HG02943 (cell line): Measurements from ENCODE around the gene CDC42SE2.
"Not testable (repeated sequence)": the region's sequence is repeated elsewhere in the genome, so short reads cannot be mapped to it uniquely, and the experiment has no call there.

Experiments used
- ATAC-seq: cut with Tn5 transposase; IDR thresholded peaks from one replicate; pipeline ENCODE4 v1.9.1; 2021; ENCODE audit warnings: mild to moderate bottlenecking, low read depth, moderate library complexity; ENCODE audit not compliant: unreplicated experiment

Gene CDC42SE2

DNA sequence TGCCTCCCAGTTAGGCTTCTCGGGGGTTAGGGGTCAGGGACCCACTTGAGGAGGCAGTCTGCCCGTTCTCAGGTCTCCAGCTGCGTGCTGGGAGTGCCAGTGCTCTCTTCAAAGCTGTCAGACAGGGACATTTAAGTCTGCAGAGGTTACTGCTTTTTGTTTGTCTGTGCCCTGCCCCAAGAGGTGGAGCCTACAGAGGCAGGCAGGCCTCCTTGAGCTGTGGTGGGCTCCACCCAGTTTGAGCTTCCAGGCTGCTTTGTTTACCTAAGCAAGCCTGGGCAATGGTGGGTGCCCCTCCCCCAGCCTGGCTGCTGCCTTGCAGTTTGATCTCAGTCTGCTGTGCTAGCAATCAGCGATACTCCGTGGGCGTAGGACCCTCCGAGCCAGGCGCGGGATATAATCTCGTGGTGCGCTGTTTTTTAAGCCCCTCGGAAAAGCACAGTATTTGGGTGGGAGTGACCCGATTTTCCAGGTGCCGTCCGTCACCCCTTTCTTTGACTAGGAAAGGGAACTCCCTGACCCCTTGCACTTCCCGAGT, 48.5 kb downstream of the CDC42SE2 start:
- ATAC-seq = not testable (repeated sequence)

DNA sequence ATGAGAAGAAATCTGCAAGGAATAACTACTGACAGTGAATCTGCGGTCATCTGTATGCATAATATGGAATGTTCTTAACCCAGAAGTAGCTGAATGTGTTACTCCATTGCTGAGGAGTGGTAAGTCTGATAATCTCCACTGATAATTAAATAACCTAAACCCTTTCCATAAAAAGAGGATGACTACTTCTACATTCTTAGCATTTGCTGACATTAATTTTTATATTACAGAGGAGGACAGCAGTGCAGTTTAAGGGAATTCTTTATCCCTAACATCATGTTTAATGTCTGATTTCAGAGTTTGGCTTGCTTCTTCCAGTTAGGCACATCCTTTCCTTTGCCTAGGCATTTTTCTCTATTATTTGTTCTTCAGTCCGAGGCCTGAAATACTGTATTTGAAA, 52.2 kb downstream of the CDC42SE2 start:
- ATAC-seq = no peak

DNA sequence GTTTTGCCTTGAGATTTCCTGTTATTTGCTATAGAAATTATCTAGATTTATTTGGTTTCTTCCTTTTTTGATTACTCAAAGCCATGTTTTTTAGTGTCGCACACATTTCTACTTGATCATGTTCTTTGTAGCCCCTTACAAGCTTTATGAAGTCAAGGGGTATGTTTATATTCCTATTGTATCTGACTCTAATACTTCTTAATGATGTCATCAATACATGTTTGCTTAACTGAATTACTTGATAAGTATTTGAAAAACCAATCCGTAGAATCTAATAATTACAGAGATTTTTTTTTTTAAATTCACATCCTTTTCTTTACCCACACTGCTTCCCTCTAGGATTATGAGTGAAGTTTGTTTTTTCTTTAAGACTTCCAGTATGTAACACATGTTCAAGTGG, 53.0 kb downstream of the CDC42SE2 start:
- no peak for ATAC-seq

DNA sequence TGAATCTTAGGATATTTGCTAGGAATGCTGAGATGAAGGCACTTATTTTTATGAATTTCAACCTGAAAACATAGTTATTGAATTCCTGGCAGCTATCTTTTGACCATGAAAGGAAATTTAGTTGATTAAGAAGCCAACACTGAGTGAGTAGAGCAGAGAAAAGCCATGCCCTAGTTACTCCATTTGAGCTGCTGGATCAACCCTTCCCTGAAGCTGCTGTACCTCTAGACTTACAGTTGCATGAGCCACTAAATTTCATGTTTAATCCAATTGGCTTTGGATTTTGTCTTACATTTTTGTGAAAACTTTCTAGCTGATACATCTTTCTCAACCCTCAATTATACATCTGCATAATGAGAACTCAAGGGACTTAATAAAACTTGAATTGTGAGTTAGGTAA, 54.6 kb downstream of the CDC42SE2 start:
- no peak for ATAC-seq

DNA sequence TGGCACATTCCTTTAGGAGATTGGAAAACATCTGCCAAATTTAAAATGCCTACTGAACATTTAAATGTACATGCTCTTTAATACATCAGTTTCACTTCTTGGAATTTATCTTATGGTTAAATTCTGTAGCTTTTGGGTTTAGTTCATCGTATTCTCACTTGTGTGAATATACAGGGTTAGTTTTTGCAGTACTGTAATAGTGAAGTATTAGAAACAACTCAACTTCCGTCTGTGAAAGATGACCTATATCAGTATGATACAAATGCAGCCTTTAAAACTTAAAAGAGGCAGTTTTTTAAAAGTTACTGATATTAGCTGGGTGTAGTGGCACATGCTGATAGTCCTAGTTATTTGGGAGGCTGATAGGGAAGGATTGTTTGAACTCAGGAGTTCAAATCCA, 57.2 kb downstream of the CDC42SE2 start:
- ATAC-seq = no peak

DNA sequence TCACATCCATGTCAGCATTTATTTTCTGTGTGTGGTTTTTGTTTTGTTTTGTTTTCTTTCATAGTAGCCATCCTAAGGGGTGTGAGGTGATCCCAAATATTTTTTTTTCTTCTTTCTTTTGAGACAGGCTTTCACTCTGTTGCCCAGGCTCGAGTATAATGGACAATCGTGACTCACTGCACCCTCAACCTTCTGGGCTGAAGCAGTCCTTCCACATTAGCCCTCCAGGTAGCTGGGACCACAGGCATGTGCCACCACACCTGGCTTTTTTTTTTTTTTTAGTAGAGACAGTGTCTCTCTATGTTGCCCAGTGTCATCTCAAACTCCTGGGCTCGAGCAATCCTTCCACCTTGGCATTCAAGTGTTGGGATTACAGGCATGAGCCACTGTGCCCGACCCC, 59.1 kb downstream of the CDC42SE2 start:
- no peak for ATAC-seq

DNA sequence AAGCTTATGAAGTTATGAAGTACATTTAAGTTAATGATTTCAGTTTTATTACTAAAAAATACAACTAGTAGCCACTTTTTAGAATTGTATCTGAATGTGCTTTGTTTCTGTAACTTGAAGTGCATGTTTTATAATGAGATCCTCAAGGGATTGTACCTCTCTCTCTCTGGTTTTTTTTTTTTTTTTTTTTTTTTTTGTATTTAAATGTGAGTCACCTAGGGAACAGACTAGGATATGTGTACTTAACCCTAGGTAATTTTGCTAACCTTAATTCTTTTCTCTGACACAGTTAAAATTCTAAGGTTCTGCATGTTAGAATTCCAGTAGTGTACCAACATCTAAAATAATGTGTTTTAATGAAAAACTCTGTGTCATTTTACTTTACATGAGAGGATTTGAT, 59.5 kb downstream of the CDC42SE2 start:
- no peak for ATAC-seq

DNA sequence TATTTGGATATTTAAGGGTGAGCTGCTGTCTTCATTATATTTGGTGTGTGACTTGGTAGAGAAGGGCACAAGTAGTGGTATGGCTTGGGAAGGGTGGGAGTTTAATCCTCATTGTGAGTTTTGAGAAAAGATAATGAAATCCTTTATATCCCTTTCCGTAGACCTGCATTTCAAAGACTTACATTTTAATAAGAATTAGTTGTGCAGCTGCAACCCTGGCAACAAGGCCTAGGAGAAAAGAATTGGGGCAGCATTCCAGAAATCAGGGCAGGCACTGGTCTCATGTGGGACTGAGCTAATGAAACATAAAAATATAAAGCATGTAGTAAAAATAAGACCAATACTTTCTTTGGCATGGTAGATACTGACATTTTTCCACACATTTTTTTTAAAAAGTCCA, 60.5 kb downstream of the CDC42SE2 start:
- ATAC-seq = no peak

DNA sequence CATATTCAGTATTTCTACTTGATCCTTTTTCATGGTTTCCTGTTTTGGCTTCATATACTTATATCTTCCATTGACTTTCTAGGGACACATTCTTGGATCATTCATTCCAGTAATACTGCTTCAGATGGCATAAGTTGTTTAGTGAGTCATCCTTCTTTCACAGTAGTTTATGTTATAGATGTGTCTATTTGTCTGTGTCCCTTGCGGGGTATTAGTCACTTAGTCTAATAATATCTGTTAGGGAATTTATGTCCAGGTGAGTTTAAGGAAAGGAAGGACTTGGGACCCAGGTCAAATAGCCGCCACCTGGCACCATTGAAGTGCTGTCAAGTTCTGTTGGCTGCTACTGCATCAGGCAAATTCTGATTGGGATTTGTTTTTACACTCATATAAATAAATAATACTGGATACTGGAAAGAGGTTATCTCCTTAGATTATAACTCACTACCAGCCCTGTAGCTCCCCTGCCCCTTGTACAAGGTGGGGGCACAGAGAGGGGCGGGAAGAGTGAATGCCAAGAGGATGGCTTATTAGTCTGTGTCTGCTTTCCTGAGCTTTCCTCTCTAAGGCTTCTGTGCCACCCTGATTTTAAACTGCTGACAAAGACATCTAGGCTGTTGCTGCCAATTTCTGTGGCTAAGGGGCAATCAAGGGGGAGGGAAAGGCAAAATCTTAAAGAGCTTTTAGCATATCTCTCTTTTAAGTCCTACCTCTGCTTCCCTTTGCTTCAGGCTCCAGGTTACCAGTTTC, 64.9 kb downstream of the CDC42SE2 start:
- no peak for ATAC-seq

DNA sequence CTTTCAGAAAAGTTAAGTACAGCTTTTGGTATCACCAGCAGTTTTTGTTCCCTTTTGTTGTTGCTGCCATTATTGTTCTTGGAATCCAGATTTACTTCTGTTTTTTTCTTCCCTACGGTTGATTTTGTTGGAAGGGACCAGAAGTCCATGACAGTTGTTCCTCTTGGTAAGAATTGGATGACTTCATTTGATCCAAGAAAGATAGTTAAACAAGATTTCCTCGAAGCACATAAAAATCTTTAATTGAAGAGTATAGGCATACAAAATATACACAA, 65.4 kb downstream of the CDC42SE2 start:
- no peak for ATAC-seq

DNA sequence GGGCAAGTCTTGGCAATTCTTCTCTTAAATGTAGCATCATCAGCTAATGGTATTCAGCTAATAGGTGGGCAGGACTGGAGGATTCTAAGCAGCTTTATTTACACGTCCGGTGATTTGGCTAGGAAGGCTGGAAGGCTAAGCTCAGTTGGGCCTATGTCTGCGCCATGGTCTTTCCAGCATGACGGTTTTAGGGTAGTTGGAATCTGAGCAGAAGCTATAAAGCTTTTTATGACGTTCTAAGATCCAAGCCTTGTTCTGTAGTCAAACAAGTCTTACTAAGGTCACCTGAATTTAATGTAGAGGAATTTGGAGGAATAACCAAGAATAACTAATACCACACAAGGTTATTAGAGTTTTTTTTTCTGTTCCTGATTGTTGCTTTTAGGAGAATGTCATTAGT, 66.2 kb downstream of the CDC42SE2 start:
- no peak for ATAC-seq

DNA sequence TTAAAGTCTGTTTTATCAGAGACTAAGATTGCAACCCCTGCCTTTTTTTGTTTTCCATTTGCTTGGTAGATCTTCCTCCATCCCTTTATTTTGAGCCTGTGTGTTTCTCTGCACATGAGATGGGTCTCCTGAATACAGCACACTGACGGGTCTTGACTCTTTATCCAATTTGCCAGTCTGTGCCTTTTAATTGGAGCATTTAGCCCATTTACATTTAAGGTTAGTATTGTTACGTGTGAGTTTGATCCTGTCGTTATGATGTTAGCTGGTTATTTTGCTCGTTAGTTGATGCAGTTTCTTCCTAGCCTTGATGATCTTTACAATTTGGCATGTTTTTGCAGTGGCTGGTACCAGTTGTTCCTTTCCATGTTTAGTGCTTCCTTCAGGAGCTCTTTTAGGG, 71.9 kb downstream of the CDC42SE2 start:
- not testable (repeated sequence) for ATAC-seq

DNA sequence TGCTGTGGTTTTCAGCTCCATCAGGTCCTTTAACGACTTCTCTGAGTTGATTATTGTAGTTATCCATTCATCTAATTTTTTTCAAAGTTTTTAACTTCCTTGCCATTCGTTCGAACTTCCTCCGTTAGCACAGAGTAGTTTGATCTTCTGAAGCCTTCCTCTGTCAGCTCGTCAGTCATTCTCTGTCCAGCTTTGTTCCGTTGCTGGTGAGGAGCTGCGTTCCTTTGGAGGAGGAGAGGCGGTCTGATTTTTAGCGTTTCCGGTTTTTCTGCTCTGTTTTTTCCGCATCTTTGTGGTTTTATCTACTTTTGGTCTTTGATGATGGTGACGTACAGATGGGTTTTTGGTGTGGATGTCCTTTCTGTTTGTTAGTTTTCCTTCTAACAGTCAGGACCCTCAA, 72.9 kb downstream of the CDC42SE2 start:
- not testable (repeated sequence) for ATAC-seq

DNA sequence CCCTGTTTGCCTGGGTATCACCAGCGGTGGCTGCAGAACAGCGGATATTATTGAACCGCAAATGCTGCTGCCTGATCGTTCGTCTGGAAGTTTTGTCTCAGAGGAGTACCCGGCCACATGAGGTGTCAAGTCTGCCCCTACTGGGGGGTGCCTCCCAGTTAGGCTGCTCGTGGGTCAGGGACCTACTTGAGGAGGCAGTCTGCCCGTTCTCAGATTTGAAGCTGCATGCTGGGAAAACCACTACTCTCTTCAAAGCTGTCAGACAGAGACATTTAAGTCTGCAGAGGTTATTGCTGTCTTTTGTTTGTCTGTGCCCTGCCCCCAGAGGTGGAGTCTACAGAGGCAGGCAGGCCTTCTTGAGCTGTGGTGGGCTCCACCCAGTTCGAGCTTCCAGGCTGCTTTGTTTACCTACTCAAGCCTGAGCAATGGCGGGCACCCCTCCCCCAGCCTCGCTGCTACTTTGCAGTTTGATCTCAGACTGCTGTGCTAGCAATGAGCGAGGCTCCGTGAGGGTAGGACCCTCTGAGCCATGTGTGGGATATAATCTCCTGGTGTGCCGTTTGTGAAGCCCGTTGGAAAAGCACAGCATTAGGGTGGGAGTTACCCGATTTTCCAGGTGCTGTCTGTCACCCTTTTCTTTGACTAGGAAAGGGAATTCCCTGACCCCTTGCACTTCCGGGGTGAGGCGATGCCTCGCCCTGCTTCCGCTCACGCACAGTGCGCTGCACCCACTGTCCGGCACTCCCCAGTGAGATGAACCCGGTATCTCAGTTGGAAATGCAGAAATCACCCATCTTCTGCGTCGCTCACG, 73.6 kb downstream of the CDC42SE2 start:
- ATAC-seq = not testable (repeated sequence)

DNA sequence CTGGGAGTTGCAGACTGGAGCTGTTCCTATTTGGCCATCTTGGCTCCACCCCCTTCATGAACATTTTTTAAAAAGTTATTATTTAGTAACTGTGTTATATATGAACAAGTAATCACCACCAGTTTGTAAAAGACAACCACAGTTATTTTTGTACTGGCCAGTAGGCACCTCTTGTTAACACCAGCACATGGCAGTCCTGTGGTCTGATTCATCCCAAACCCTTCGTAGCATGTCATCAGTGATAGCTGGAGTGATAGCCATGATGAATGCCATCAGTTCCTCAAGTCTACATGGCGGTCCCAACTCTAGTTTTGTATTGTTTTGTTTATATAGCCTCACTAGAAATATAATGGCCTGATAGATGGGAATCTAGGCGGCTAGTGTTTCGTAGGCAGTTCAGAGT, 74.2 kb downstream of the CDC42SE2 start:
- no peak for ATAC-seq

DNA sequence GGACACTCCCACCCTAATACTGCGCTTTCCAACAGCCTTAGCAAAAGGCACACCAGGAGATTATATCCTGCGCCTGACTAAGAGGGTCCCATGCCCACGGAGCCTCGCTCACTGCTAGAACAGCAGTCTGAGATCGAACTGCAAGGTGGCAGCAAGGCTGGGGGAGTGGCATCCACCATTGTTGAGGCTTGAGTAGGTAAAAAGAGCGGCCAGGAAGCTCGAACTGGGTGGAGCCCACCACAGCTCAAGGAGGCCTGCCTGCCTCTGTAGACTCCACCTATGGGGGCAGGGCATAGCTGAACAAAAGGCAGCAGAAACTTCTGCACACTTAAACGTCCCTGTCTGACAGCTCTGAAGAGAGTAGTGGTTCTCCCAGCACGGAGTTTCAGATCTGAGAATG, 80.4 kb downstream of the CDC42SE2 start:
- ATAC-seq = not testable (repeated sequence)

DNA sequence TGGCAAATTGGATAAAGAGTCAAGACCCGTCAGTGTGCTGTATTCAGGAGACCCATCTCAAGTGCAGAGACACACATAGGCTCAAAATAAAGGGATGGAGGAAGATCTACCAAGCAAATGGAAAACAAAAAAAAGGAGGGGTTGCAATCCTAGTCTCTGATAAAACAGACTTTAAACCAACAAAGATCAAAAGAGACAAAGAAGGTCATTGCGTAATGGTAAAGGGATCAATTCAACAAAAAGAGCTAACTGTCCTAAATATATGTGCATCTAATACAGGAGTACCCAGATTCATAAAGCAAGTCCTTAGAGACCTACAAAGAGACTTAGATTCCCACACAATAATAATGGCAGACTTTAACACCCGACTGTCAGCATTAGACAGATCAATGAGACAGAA, 82.4 kb downstream of the CDC42SE2 start:
- ATAC-seq = not testable (repeated sequence)

DNA sequence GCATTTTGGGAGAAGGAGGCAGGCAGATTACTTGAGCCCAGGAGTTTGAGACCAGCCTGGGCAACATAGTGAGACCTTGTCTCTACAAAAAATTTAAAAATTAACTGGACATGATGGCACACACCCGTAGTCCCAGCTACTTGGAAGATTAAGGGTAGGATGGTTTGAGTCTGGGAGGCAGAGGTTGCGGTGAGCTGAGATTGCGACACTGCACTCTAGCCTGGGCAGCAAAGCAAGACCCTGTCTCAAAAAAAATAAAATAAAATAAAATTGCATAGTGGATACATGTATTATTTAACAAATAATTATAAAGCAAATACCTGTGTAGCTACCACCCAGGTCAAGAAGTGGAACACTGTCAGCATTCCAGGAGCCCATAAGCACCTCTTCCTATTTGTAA, 90.1 kb downstream of the CDC42SE2 start:
- no peak for ATAC-seq

DNA sequence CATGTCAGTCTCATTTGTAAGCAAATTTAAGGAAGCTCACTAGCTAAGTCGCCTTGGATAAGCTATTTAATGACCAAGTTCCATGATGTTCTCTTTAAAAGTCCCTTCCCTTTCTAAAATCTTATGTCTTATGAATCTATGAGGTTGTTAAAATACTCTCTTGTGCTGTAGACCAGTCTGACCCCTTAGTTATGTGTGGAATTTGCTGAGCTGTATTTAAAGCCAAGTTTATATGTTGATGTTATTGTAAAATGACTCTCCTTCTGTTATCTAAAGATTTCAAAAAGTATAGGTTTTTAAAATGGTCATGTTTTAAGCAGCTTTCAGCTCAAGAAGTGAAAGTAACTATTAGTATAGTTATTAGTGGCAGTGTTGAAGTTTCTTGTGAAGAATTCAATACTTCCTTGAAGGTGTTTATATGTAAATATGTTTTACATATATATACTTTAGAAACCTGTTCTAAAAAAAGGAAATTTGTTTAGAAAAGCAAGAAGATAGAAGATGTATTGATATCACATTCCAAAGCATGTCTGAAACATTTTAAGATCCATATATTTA, 92.2 kb downstream of the CDC42SE2 start:
- ATAC-seq = no peak

DNA sequence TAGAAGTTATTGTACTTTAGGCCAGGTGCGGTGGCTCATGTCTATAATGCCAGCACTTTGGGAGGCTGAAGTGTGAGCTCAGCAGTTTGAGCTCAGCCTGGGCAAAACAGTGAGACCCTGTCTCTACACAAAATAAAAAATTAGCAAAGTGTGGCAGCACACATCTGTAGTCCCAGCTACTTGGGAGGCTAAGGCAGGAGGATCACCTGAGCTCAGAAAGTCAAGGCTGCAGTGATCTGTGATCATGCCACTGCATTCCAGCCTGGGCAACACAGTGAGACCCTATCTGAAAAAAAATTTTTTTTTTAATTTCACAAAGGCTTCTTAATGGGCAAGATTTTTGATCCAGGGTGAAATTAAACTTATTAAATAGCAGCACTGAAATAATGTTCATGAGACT, 92.8 kb downstream of the CDC42SE2 start:
- no peak for ATAC-seq

DNA sequence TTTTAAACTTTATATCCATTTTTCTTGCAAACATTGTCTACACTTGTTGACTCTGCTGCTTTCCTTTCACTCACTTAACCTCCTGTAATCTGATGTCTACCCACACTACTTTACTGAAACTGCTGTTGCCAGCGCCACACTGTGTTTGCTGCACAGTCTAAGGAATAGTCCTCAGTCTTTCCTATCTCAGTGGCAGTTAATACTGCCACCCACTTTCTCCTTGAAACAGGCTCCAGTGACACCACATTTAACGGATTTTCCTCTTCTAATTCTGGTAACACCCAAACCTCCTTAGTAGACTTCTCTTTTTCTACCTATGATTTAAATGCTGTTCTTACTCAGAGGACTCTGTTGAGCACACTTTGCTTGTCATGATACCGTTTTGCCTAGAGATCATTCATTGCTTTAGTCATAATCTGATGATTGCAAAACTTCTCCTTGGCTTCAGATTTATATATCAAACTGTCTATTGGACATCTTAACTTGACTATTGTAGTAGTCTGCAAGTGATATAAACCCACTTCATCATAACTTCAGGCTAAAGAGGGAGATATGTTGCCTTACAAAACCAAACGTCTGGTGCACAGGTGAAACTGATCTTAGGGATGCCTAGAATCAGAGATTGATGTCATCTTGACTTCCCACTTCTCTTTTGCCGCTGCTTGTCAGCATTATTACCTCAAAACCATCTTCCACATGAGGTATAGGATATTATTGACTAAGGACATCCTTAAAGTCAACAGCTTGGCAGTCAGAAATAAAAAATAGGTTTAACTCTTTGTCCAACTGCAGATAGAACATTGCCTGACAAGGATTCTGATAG, 94.1 kb downstream of the CDC42SE2 start:
- ATAC-seq = no peak
